GM18907 (cell line): Measurements from ENCODE around the gene ANKS1B.

Experiments used
- ATAC-seq: cut with Tn5 transposase; IDR thresholded peaks from one replicate; pipeline ENCODE4 v1.9.1; 2021; ENCODE audit warnings: mild to moderate bottlenecking, moderate library complexity; ENCODE audit not compliant: unreplicated experiment

Gene ANKS1B

GRCh38 chr12:98751580-98752115 lies 1233.1 kb downstream of the ANKS1B start:
- ATAC-seq: no peak

GRCh38 chr12:98750511-98750910 lies 1234.2 kb downstream of the ANKS1B start:
- ATAC-seq: no peak

- ATAC-seq: no peak
Measured at GRCh38 chr12:98748463-98748862, 1236.3 kb downstream of the ANKS1B start.

GRCh38 chr12:98745578-98746391 lies 1239.0 kb downstream of the ANKS1B start:
- peak; percentile 58 for ATAC-seq

GRCh38 chr12:98744680-98745079 lies 1240.1 kb downstream of the ANKS1B start:
- no peak for ATAC-seq

GRCh38 chr12:98743362-98743953 lies 1241.3 kb downstream of the ANKS1B start:
- ATAC-seq: peak; percentile 68

GRCh38 chr12:98741556-98742265 lies 1243.0 kb downstream of the ANKS1B start:
- ATAC-seq: no peak

- ATAC-seq: no peak
Measured at GRCh38 chr12:98741196-98741555, 1243.6 kb downstream of the ANKS1B start.

GRCh38 chr12:98740751-98741150 lies 1244.0 kb downstream of the ANKS1B start:
- ATAC-seq: no peak

GRCh38 chr12:98738539-98738938 lies 1246.2 kb downstream of the ANKS1B start:
- no peak for ATAC-seq

GRCh38 chr12:98738002-98738401 lies 1246.7 kb downstream of the ANKS1B start:
- ATAC-seq: no peak

GRCh38 chr12:98737322-98737712 lies 1247.4 kb downstream of the ANKS1B start:
- ATAC-seq: no peak

- ATAC-seq: no peak
Measured at GRCh38 chr12:98736352-98737321, 1248.1 kb downstream of the ANKS1B start.

GRCh38 chr12:98735821-98736220 lies 1248.9 kb downstream of the ANKS1B start:
- ATAC-seq: no peak

GRCh38 chr12:98733667-98734350 lies 1250.9 kb downstream of the ANKS1B start:
- ATAC-seq: no peak

- no peak for ATAC-seq
Measured at GRCh38 chr12:98730412-98730811, 1254.3 kb downstream of the ANKS1B start.

- no peak for ATAC-seq
Measured at GRCh38 chr12:98727196-98727595, 1257.5 kb downstream of the ANKS1B start.

- peak; percentile 87 for ATAC-seq
Measured at GRCh38 chr12:98725476-98726247, 1259.1 kb downstream of the ANKS1B start.
